HG02759 (cell line): ENCODE measurements around the gene AKR1C1.
"Not testable (repeated sequence)": the region's sequence is repeated elsewhere in the genome, so short reads cannot be mapped to it uniquely, and the experiment has no call there.

Experiments
- ATAC-seq: cut with Tn5 transposase; IDR thresholded peaks from one replicate; pipeline ENCODE4 v1.9.1; 2021; ENCODE audit warnings: mild to moderate bottlenecking, moderate library complexity; ENCODE audit not compliant: unreplicated experiment

Gene AKR1C1

GRCh38 chr10:4962876-4963814 lies at the start of gene AKR1C1:
Gene AKR1C1, plus strand, starts transcription at chr10:4963415. Its CDS starts 30 bp downstream, at chr10:4963445.
- not testable (repeated sequence) for ATAC-seq

GRCh38 chr10:4914213-4914850 lies 48.9 kb upstream of the AKR1C1 start:
- ATAC-seq = no peak

GRCh38 chr10:4916086-4916716 lies 47.0 kb upstream of the AKR1C1 start:
- ATAC-seq = no peak

- no peak for ATAC-seq
Measured at GRCh38 chr10:4918236-4918635, 45.0 kb upstream of the AKR1C1 start.

- not testable (repeated sequence) for ATAC-seq
Measured at GRCh38 chr10:4924482-4924881, 38.7 kb upstream of the AKR1C1 start.

GRCh38 chr10:4926400-4926799 lies 36.8 kb upstream of the AKR1C1 start:
- no peak for ATAC-seq

- no peak for ATAC-seq
Measured at GRCh38 chr10:4931587-4931986, 31.6 kb upstream of the AKR1C1 start.

- no peak for ATAC-seq
Measured at GRCh38 chr10:4934391-4934987, 28.7 kb upstream of the AKR1C1 start.

GRCh38 chr10:4937346-4937745 lies 25.9 kb upstream of the AKR1C1 start:
- ATAC-seq = no peak

GRCh38 chr10:4939224-4940072 lies 23.8 kb upstream of the AKR1C1 start:
- no peak for ATAC-seq

- not testable (repeated sequence) for ATAC-seq
Measured at GRCh38 chr10:4940073-4940428, 23.2 kb upstream of the AKR1C1 start.

- not testable (repeated sequence) for ATAC-seq
Measured at GRCh38 chr10:4940909-4941308, 22.3 kb upstream of the AKR1C1 start.

- ATAC-seq = no peak
Measured at GRCh38 chr10:4941540-4942330, 21.5 kb upstream of the AKR1C1 start.

- ATAC-seq = not testable (repeated sequence)
Measured at GRCh38 chr10:4942931-4943330, 20.3 kb upstream of the AKR1C1 start.

- ATAC-seq = not testable (repeated sequence)
Measured at GRCh38 chr10:4943416-4943815, 19.8 kb upstream of the AKR1C1 start.

GRCh38 chr10:4943821-4944220 lies 19.4 kb upstream of the AKR1C1 start:
- ATAC-seq = no peak

- no peak for ATAC-seq
Measured at GRCh38 chr10:4944841-4945240, 18.4 kb upstream of the AKR1C1 start.

- ATAC-seq = no peak
Measured at GRCh38 chr10:4945766-4946717, 17.2 kb upstream of the AKR1C1 start.
